Stimulated activated naive CD8-positive, alpha-beta T cell treated with anti-CD3 and anti-CD28 coated beads, Interleukin-15, Interleukin-2, amounts not matched to agents 100 U/mL and 50 U/mL, for 24 hours (primary cell): ENCODE results near the gene OSBPL6.

ENCODE experiments used
- ATAC-seq: fragments of 150-1000 bp; cut with Tn5 transposase; one replicate; pipeline ENCODE4 v1.10.0; 2021
- DNase-seq: peaks from one replicate; pipeline ENCODE4 v3.0.0; 2021

Gene OSBPL6

GRCh38 chr2:178359192-178359912 lies 165.0 kb downstream of the OSBPL6 start:
- DNase-seq = no peak
- ATAC-seq = no peak

GRCh38 chr2:178361588-178361987 lies 167.3 kb downstream of the OSBPL6 start:
- DNase-seq = no peak

GRCh38 chr2:178363252-178363651 lies 168.9 kb downstream of the OSBPL6 start:
- ATAC-seq (no peak), DNase-seq (no peak)

More at GRCh38 chr2:178361588-178361987, 167.3 kb downstream of the OSBPL6 start:
- no peak for ATAC-seq

- DNase-seq (no peak), ATAC-seq (no peak)
Measured at GRCh38 chr2:178365116-178365515, 170.8 kb downstream of the OSBPL6 start.

GRCh38 chr2:178366412-178366811 lies 172.1 kb downstream of the OSBPL6 start:
- no peak for ATAC-seq
- no peak for DNase-seq

GRCh38 chr2:178367344-178367743 lies 173.0 kb downstream of the OSBPL6 start:
- ATAC-seq (no peak), DNase-seq (no peak)

- no peak for DNase-seq
- ATAC-seq = no peak
Measured at GRCh38 chr2:178374865-178375264, 180.6 kb downstream of the OSBPL6 start.

GRCh38 chr2:178377046-178377445 lies 182.7 kb downstream of the OSBPL6 start:
- no peak for ATAC-seq
- no peak for DNase-seq

GRCh38 chr2:178379162-178380004 lies 185.1 kb downstream of the OSBPL6 start:
- ATAC-seq = no peak
- no peak for DNase-seq

GRCh38 chr2:178380763-178381162 lies 186.5 kb downstream of the OSBPL6 start:
- DNase-seq (no peak), ATAC-seq (no peak)

GRCh38 chr2:178383718-178384117 lies 189.4 kb downstream of the OSBPL6 start:
- DNase-seq (no peak), ATAC-seq (no peak)

GRCh38 chr2:178385595-178386148 lies 191.4 kb downstream of the OSBPL6 start:
- ATAC-seq (no peak), DNase-seq (no peak)

GRCh38 chr2:178386986-178387597 lies 192.8 kb downstream of the OSBPL6 start:
- no peak for DNase-seq
- no peak for ATAC-seq

GRCh38 chr2:178388287-178388686 lies 194.0 kb downstream of the OSBPL6 start:
- no peak for DNase-seq
- no peak for ATAC-seq

- ATAC-seq (no peak), DNase-seq (no peak)
Measured at GRCh38 chr2:178391701-178392100, 197.4 kb downstream of the OSBPL6 start.

- DNase-seq = no peak
- no peak for ATAC-seq
Measured at GRCh38 chr2:178392215-178392614, 197.9 kb downstream of the OSBPL6 start.

GRCh38 chr2:178394859-178395258 lies 200.5 kb downstream of the OSBPL6 start:
- DNase-seq = no peak
- no peak for ATAC-seq

GRCh38 chr2:178395295-178395694 lies 201.0 kb downstream of the OSBPL6 start:
- DNase-seq (no peak), ATAC-seq (no peak)

GRCh38 chr2:178395941-178396570 lies 201.7 kb downstream of the OSBPL6 start:
- ATAC-seq (no peak), DNase-seq (no peak)

GRCh38 chr2:178397002-178397605 lies 202.8 kb downstream of the OSBPL6 start:
- no peak for DNase-seq

GRCh38 chr2:178401994-178402437 lies 207.7 kb downstream of the OSBPL6 start:
- ATAC-seq (no peak), DNase-seq (no peak)

More at GRCh38 chr2:178397002-178397605, 202.8 kb downstream of the OSBPL6 start:
- no peak for ATAC-seq
